H1 (cell line): ENCODE data around the gene DYNLT3. TPM values are rescaled to one million over a fixed set of nuclear protein-coding genes. Genes with fewer than 3 reads are reported as not detected.

Experiments used
- POU5F1 ChIP-seq: IDR thresholded peaks from 2 replicates; pipeline ENCODE4 v1.6.1; 2011; ENCODE audit warnings: low read depth, mild to moderate bottlenecking, low read length, moderate library complexity
- polyA plus RNA-seq, 7 experiments: library from polyadenylated mRNA; depleted of rRNA in 3 of 7; stranded (reverse) in 5 of 7; unstranded in 2 of 7; fragments of >200 nt in 5 of 7; fragments of 200-250 nt in 2 of 7; gene quantifications; 1 replicate in 5 of 7; 2 replicates in 1 of 7; 4 replicates in 1 of 7; pipeline versions ENCODE4 v1.2.1 to v1.2.3, GENCODE V29; 2011 to 2013; ENCODE audit warnings: missing spikeins in 2 of 7, mixed read lengths in 2 of 7
- total RNA-seq: library from RNA; stranded (reverse); fragmentation: NEBNext Ultra II Directional; extraction: Animal tissue kit (Norgen Biotek cat#: 25700); gene quantifications from 2 replicates; pipeline ENCODE4 v1.2.1, GENCODE V29; 2021
- TF ChIP-seq, protein P1 (sequence below): fragments of 300-600 bp; sonication (generic); IDR thresholded peaks from 2 replicates; pipeline ENCODE4 v1.7.1; 2012; ENCODE audit warnings: low read length, moderate library complexity, mild to moderate bottlenecking, inconsistent platforms; ENCODE audit not compliant: insufficient replicate concordance

Gene DYNLT3
- total and polyA plus RNA-seq, 2 of the 8 experiments (the other 6 are each of a cell fraction or from before 2014, with no cell fraction given) = 2.3 to 3.5 TPM

DNA sequence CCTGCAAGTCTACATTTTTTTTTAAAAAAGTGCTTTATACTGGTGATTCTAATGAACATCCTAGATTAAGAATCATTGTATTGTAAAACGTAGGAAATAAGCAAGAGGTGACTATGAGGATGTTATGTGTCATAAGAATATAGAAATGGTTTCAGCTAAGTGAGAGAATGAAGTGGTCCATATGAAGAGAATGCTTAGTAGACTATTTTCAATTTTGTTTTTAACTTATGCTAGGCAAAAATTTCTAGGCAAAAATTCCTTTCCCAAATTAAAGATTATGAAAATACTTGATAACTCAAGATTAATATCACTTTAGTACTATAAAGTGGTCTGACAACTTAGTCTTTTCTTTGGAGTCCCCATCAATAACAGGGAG is 825 bp downstream of the DYNLT3 start (continued):
- TF ChIP-seq, protein P1, sequence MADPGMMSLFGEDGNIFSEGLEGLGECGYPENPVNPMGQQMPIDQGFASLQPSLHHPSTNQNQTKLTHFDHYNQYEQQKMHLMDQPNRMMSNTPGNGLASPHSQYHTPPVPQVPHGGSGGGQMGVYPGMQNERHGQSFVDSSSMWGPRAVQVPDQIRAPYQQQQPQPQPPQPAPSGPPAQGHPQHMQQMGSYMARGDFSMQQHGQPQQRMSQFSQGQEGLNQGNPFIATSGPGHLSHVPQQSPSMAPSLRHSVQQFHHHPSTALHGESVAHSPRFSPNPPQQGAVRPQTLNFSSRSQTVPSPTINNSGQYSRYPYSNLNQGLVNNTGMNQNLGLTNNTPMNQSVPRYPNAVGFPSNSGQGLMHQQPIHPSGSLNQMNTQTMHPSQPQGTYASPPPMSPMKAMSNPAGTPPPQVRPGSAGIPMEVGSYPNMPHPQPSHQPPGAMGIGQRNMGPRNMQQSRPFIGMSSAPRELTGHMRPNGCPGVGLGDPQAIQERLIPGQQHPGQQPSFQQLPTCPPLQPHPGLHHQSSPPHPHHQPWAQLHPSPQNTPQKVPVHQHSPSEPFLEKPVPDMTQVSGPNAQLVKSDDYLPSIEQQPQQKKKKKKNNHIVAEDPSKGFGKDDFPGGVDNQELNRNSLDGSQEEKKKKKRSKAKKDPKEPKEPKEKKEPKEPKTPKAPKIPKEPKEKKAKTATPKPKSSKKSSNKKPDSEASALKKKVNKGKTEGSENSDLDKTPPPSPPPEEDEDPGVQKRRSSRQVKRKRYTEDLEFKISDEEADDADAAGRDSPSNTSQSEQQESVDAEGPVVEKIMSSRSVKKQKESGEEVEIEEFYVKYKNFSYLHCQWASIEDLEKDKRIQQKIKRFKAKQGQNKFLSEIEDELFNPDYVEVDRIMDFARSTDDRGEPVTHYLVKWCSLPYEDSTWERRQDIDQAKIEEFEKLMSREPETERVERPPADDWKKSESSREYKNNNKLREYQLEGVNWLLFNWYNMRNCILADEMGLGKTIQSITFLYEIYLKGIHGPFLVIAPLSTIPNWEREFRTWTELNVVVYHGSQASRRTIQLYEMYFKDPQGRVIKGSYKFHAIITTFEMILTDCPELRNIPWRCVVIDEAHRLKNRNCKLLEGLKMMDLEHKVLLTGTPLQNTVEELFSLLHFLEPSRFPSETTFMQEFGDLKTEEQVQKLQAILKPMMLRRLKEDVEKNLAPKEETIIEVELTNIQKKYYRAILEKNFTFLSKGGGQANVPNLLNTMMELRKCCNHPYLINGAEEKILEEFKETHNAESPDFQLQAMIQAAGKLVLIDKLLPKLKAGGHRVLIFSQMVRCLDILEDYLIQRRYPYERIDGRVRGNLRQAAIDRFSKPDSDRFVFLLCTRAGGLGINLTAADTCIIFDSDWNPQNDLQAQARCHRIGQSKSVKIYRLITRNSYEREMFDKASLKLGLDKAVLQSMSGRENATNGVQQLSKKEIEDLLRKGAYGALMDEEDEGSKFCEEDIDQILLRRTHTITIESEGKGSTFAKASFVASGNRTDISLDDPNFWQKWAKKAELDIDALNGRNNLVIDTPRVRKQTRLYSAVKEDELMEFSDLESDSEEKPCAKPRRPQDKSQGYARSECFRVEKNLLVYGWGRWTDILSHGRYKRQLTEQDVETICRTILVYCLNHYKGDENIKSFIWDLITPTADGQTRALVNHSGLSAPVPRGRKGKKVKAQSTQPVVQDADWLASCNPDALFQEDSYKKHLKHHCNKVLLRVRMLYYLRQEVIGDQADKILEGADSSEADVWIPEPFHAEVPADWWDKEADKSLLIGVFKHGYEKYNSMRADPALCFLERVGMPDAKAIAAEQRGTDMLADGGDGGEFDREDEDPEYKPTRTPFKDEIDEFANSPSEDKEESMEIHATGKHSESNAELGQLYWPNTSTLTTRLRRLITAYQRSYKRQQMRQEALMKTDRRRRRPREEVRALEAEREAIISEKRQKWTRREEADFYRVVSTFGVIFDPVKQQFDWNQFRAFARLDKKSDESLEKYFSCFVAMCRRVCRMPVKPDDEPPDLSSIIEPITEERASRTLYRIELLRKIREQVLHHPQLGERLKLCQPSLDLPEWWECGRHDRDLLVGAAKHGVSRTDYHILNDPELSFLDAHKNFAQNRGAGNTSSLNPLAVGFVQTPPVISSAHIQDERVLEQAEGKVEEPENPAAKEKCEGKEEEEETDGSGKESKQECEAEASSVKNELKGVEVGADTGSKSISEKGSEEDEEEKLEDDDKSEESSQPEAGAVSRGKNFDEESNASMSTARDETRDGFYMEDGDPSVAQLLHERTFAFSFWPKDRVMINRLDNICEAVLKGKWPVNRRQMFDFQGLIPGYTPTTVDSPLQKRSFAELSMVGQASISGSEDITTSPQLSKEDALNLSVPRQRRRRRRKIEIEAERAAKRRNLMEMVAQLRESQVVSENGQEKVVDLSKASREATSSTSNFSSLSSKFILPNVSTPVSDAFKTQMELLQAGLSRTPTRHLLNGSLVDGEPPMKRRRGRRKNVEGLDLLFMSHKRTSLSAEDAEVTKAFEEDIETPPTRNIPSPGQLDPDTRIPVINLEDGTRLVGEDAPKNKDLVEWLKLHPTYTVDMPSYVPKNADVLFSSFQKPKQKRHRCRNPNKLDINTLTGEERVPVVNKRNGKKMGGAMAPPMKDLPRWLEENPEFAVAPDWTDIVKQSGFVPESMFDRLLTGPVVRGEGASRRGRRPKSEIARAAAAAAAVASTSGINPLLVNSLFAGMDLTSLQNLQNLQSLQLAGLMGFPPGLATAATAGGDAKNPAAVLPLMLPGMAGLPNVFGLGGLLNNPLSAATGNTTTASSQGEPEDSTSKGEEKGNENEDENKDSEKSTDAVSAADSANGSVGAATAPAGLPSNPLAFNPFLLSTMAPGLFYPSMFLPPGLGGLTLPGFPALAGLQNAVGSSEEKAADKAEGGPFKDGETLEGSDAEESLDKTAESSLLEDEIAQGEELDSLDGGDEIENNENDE = no peak
- TF ChIP-seq POU5F1 = no peak
